Measurements from ENCODE around the gene EBPL.

DNA sequence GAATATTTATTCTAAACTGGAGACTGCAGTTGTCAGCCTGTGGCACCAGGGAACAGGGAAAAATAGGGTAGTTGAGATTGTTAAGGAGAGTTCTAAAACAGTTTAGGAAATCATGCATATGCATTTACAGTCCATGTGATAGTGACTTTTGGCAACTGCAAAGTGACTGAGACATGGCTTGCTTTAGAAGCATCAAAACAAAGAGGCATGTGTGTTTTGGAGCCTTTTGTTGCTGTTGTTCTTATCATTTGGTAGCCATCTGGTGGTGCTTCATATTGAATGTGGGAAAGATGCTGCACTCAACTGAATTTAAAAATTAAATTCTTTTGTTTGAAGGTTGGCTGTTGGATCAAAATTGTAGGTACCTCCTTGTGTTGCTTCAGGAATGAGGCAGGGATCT lies 10.2 kb upstream of the EBPL start:
- TF ChIP-seq, protein P1, sequence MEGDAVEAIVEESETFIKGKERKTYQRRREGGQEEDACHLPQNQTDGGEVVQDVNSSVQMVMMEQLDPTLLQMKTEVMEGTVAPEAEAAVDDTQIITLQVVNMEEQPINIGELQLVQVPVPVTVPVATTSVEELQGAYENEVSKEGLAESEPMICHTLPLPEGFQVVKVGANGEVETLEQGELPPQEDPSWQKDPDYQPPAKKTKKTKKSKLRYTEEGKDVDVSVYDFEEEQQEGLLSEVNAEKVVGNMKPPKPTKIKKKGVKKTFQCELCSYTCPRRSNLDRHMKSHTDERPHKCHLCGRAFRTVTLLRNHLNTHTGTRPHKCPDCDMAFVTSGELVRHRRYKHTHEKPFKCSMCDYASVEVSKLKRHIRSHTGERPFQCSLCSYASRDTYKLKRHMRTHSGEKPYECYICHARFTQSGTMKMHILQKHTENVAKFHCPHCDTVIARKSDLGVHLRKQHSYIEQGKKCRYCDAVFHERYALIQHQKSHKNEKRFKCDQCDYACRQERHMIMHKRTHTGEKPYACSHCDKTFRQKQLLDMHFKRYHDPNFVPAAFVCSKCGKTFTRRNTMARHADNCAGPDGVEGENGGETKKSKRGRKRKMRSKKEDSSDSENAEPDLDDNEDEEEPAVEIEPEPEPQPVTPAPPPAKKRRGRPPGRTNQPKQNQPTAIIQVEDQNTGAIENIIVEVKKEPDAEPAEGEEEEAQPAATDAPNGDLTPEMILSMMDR (IDR thresholded peaks at IDR 0.05) = no peak
- TF ChIP-seq POLR2A (IDR thresholded peaks at IDR 0.05) = no peak
